Measurements from ENCODE around the gene PLCH1. TPM values are rescaled to one million over a fixed set of nuclear protein-coding genes. Genes with fewer than 3 reads are reported as not detected.

PLCH1 gene
- total RNA-seq, 1 experiment from 2014 or later = 1.4 TPM

DNA sequence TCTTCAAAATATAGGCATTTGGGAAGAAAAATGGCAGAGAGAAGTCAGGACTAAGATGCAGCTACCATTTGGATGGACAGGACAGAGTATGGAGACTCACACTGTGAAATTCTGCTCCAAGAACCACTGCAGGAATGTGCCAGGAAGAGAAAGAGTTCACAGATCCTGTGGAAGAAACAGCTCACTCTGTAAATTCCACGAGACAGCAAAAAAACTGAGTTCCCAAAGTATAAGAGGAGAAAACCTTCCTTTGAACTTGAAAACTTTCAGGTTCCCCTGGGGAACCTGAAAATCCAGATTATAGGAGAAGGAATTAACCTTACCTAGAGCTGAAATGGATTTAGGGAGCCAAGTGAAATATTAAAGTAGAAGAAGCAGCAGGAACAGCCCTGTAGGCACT is 137.1 kb downstream of the PLCH1 start:
- CTCF ChIA-PET = no interaction called here
- TF ChIP-seq, protein P1, sequence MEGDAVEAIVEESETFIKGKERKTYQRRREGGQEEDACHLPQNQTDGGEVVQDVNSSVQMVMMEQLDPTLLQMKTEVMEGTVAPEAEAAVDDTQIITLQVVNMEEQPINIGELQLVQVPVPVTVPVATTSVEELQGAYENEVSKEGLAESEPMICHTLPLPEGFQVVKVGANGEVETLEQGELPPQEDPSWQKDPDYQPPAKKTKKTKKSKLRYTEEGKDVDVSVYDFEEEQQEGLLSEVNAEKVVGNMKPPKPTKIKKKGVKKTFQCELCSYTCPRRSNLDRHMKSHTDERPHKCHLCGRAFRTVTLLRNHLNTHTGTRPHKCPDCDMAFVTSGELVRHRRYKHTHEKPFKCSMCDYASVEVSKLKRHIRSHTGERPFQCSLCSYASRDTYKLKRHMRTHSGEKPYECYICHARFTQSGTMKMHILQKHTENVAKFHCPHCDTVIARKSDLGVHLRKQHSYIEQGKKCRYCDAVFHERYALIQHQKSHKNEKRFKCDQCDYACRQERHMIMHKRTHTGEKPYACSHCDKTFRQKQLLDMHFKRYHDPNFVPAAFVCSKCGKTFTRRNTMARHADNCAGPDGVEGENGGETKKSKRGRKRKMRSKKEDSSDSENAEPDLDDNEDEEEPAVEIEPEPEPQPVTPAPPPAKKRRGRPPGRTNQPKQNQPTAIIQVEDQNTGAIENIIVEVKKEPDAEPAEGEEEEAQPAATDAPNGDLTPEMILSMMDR (conservative IDR thresholded peaks at IDR 0.05) = no peak
- no peak for TF ChIP-seq EZH2 (IDR thresholded peaks at IDR 0.05; ENCODE audit: low read depth)
- no peak overlapping the region for H3K4me2 ChIP-seq
- H2AFZ ChIP-seq = no peak overlapping the region; the same call in 1 of the 2 replicates
- intact Hi-C loops (cut with micrococcal nuclease; ENCODE audit: unreplicated experiment) = no loop called here
- POLR2A ChIA-PET (ENCODE audit: unreplicated experiment) = no interaction called here
- H3F3A ChIP-seq (ENCODE audit: insufficient read depth, low read depth) = no peaks in the 10 kb centered on the region
- 0 out of 2 replicates have a peak, but pooled peaks cover 3% of the 10 kb centered on the region for H3K9me3 ChIP-seq (ENCODE audit: insufficient read depth, low read depth)
- no TSS peak for BruUV-seq (replicated peaks)
- no peak overlapping the region for H3K27ac ChIP-seq
- H3K9me2 ChIP-seq (ENCODE audit: insufficient read depth) = no peaks in the 10 kb centered on the region
- H3K36me3 ChIP-seq (ENCODE audit: low read depth) = no peaks in the 10 kb centered on the region
- H3K27me3 ChIP-seq (ENCODE audit: insufficient read depth, low read depth) = no peaks in the 10 kb centered on the region
- H3K4me1 ChIP-seq (replicated peaks; ENCODE audit: insufficient read depth) = peaks cover 6% of the 10 kb centered on the region; the same call in 1 of the 2 replicates
- no peaks in the 10 kb centered on the region for H3K79me2 ChIP-seq (ENCODE audit: low read depth)
- no peaks in the 10 kb centered on the region for H4K20me1 ChIP-seq (ENCODE audit: insufficient read depth)
- no peak for DNase-seq
- no peak overlapping the region for H3K4me3 ChIP-seq

DNA sequence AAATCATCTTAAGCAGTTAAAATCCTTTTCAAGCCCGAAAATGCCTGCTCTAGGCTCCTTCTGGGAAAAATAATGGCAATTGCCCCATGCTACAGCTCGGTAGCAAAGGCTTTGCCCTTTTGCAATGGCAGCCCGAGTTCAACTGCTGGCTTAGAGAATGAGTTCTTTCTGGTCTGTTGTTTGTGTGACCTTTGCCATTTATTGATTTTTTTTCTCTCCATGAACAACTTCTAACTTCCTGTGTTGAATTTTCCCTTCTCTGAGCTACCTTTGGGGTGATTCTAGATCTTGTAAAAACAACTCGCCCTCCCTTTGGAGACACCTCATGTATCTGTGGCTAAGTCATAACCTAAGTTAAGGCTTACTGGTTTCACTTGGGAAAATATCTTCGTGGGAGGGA is 139.3 kb downstream of the PLCH1 start:
- H2AFZ ChIP-seq = no peak overlapping the region
- DNase-seq = no peak

DNA sequence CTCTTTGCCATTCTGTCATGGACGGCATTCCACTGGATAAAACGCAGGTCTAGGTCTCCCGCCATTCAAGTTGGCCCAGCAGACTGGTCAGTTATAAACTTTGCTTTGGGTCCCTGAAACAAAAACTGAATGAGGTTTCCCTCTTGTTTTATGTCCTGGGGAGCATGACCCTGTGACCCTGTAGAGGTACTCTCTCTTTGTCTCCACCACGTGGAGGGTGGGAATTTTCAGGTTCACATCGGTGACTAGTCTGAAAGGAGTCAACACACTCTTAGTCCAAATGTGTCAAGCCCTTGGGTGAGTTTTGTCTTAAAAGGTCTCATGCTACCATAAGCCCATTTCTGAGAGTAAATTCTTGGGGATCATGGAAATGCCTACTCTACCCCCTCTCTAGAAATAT is 139.9 kb downstream of the PLCH1 start:
- Histone ChIP-seq H3K36me3 (ENCODE audit: low read depth) (no peaks in the 10 kb centered on the region), H3K9me2 (ENCODE audit: insufficient read depth) (no peaks in the 10 kb centered on the region), H4K20me1 (ENCODE audit: insufficient read depth) (no peaks in the 10 kb centered on the region), H3K79me2 (ENCODE audit: low read depth) (no peaks in the 10 kb centered on the region), H3K27ac (no peak overlapping the region), H2AFZ (no peak overlapping the region), H3K4me1 (replicated peaks; ENCODE audit: insufficient read depth) (peaks cover 6% of the 10 kb centered on the region; the same call in 1 of the 2 replicates), H3K4me3 (no peak overlapping the region), H3F3A (ENCODE audit: insufficient read depth, low read depth) (no peaks in the 10 kb centered on the region), H3K4me2 (no peak overlapping the region), H3K9me3 (ENCODE audit: insufficient read depth, low read depth) (0 out of 2 replicates have a peak, but pooled peaks cover 3% of the 10 kb centered on the region), H3K27me3 (ENCODE audit: insufficient read depth, low read depth) (no peaks in the 10 kb centered on the region)
- TF ChIP-seq, protein P1 (conservative IDR thresholded peaks at IDR 0.05) = no peak
- TF ChIP-seq EZH2 (IDR thresholded peaks at IDR 0.05; ENCODE audit: low read depth) = no peak
- no TSS peak for BruUV-seq (replicated peaks)
- ChIA-PET CTCF (interaction anchor here (0.5 kb wide), 1 partner anchor 1715 kb away, joined by 3 read pairs; no protein-coding TSS in a partner anchor), POLR2A (ENCODE audit: unreplicated experiment) (no interaction called here)
- intact Hi-C loops (cut with micrococcal nuclease; ENCODE audit: unreplicated experiment) = no loop called here
- DNase-seq = no peak

More for the DNA sequence above, 139.3 kb downstream of the PLCH1 start:
- peaks cover 6% of the 10 kb centered on the region; the same call in 1 of the 2 replicates for H3K4me1 ChIP-seq (replicated peaks; ENCODE audit: insufficient read depth)
- H3K27ac ChIP-seq = no peak overlapping the region
- H3K36me3 ChIP-seq (ENCODE audit: low read depth) = no peaks in the 10 kb centered on the region
- CTCF ChIA-PET = interaction anchor here (0.5 kb wide), 1 partner anchor 1715 kb away, joined by 3 read pairs; no protein-coding TSS in a partner anchor
- H3K79me2 ChIP-seq (ENCODE audit: low read depth) = no peaks in the 10 kb centered on the region
- no peaks in the 10 kb centered on the region for H3K27me3 ChIP-seq (ENCODE audit: insufficient read depth, low read depth)
- H3F3A ChIP-seq (ENCODE audit: insufficient read depth, low read depth) = no peaks in the 10 kb centered on the region
- BruUV-seq (replicated peaks) = no TSS peak
- H4K20me1 ChIP-seq (ENCODE audit: insufficient read depth) = no peaks in the 10 kb centered on the region
- intact Hi-C loops (cut with micrococcal nuclease; ENCODE audit: unreplicated experiment) = no loop called here
- TF ChIP-seq, protein P1 (conservative IDR thresholded peaks at IDR 0.05) = no peak
- TF ChIP-seq EZH2 (IDR thresholded peaks at IDR 0.05; ENCODE audit: low read depth) = no peak
- H3K4me2 ChIP-seq = peak overlapping the region; percentile 28
- H3K9me3 ChIP-seq (ENCODE audit: insufficient read depth, low read depth) = 0 out of 2 replicates have a peak, but pooled peaks cover 3% of the 10 kb centered on the region
- H3K4me3 ChIP-seq = no peak overlapping the region
- POLR2A ChIA-PET (ENCODE audit: unreplicated experiment) = interaction anchor here (0.7 kb wide), 1 partner anchor 1132 kb away, joined by 6 read pairs; no protein-coding TSS in a partner anchor
- no peaks in the 10 kb centered on the region for H3K9me2 ChIP-seq (ENCODE audit: insufficient read depth)
